Left renal cortex interstitium (tissue), 4 donors: Measurements from ENCODE around the gene AP1S2. TPM values are rescaled to one million over a fixed set of nuclear protein-coding genes. Genes with fewer than 3 reads are reported as not detected.
"Not testable (repeated sequence)": the region's sequence is repeated elsewhere in the genome, so short reads cannot be mapped to it uniquely, and the experiment has no call there.

Experiments used
- DNase-seq, 4 donors: peaks; one replicate each; pipeline ENCODE4 v3.0.0-alpha.2; 2013; ENCODE audit warnings: low read depth in 4 of 4, low spot score in 2 of 4, missing footprints in 1 of 4
- polyA plus RNA-seq, 4 donors: library from polyadenylated mRNA; unstranded; fragments of 120-200 nt; gene quantifications; one replicate each; pipeline ENCODE4 v1.2.1, GENCODE V29; 2013; ENCODE audit not compliant: insufficient read length in 4 of 4

Gene AP1S2
- polyA plus RNA-seq, 4 donors, result 48.3 to 57.7 (median 53.5) TPM

DNA sequence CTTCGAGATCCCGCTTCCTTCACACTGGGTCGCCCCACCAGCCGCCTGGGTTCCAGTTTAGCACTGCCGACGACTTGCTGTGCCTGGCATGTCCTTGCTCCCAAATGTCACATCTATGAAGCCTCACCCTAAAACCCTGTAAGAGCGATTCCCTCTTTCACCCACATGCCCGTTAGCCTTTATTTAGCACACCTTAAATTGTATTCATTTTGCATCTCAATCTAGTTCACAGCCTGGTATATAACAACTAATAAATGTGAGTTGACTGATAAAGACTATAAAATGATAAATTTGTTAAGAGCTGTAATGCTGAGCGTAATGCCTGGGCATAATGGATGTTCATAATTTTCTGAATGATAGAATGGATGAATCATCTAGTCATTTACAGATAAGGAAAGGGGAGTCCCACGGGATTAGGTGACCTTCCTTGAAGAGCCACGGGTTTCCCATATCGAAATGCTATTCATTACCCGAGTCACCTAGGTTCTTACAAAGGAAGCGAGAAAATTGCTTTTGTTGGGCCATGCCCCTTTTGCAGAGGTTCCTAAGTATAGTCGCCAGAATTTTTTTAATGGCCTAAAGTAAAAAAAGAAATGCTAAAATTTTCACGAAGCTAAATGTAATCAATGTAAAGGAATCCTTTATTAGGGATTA lies 1.1 kb upstream of the AP1S2 start:
- no peak for DNase-seq

DNA sequence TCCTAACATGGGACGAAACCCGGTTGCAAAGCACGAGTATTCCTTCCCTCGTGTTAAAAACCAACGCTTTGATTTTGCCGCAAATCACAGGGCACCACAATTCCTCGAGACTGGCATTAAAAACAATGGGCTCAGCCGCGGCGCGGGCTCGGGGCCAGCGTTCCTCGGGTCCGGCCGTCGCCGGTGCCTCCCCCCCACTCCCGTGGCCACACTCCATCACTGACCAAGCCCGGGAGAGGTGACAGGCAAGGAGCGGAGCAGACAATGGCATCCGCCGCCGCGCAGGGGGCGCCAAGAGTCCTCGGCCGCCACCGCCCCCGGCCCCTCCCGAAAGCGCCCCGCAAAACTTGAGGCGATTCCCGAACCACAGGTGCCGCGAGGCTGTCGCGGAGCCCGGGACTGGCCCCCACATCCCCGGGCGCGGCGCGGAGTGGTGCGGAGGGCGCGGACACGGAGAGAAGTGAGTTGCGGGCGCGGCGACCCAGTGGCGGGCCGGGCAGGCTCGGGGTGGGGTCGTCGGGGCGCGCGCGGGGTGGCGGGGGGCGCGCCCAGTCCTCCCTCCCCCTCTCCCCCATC lies 445 bp downstream of the AP1S2 start:
- DNase-seq, result no peak

DNA sequence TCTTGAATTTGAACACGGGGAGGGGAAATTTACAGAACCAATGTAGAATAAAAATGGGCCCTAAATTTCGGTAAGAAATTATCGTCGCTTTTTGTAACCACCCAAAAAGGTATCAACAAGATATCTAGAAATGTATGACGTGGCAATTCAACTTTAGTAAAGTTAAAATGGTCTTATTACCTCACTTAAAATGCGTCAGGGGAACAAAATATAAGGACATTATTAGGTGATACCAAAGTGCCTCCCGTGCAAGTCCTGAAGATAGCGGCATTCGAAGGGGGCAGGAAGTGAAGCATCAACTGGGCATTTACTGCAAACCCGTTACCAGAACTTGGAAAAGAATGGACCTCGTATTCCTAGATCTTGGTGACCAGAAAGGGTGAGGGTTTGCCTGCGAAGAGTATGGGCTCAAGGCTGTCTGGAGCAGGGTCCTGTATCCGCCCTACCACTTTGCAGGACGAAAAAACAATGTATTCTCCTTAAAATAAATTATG lies 980 bp downstream of the AP1S2 start:
- DNase-seq, result no peak

DNA sequence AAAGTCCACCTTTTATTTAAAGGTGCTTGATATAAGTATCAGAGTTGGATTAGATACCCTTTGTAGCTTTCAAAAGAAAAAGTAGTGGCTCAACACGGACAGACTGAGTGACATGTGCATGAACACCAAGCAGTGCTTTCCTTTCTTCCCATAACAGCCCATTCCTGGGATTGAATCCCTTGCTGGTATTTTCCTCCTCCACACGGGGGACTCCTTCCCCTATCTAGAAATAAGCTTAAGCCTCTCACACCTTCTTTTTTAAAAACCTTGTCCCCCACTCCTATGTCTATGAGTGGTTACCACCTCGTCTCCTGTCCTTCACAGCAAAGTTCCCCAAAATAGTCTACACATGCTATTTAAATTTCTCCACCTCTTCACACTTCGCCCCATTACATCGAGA lies 5.1 kb downstream of the AP1S2 start:
- no peak for DNase-seq

DNA sequence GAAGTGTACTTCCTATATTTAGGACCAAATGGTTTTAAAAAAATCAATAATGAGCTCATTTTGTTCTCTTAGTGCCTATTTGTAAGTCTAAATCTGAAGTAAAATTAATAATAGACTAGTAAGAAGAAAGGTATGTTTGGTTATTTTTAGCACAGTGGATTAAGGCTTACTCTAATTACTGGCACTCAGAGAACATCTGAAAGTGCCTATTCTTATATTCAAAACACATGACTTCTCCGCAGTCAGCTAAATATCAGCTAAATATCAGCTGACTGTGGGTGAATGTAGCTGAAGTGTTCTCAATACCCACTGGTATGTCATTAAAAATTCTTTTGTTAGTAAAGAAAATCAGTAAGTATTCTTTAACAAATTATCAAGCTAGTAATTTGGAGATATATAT lies 6.0 kb downstream of the AP1S2 start:
- no peak for DNase-seq

- no peak for DNase-seq
These were observed 10.7 kb downstream of the AP1S2 start for GRCh38 chrX:15843960-15844359.

DNA sequence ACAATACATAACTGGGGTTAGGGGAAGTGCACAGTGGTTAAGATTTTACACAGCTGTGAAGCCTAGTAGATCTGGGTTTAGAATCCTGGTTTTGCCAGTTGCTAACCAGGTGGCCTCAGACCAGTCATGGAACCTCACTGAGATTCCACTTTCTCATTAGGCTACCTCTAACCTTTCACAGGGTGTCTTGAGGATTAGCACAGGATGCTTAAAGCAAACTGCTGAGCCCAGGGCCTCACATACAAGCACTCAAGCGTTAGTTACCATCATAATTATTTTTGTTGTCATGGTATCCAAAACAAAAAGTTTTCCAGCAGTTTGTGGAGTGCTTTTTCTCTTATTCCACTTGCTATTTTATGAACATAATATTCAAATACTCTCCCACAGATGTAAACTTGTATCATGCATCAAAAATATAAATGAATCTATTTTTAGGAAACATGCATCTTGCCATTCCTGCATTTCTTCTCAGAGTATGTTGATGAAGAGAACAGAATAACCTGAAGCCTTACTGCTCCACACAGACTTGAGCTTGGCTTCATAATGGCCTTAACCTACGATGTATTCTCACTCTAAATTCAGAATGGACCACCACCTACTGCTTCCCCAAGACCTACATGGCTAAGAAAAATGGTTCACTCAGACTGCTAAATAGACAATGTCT lies 12.6 kb downstream of the AP1S2 start:
- DNase-seq, result no peak

DNA sequence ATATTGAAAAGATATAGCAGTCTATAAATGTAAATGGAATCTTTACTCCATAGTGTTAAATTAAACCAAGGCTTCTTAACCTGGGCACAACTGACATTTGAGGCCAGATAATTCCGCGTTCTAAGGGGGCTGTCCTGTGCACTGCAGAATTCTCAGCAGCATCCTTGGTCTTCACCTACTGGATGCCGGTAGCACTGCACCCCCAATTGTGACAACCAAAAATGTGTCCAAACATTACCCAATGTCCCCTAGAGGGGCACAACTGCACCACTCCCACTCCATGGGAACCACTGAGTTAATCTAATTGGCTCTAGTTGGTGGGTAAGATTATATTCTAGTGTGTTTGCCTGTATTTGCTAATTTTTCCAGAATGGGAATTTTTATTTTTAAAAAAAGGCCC lies 16.6 kb downstream of the AP1S2 start:
- DNase-seq, result no peak

DNA sequence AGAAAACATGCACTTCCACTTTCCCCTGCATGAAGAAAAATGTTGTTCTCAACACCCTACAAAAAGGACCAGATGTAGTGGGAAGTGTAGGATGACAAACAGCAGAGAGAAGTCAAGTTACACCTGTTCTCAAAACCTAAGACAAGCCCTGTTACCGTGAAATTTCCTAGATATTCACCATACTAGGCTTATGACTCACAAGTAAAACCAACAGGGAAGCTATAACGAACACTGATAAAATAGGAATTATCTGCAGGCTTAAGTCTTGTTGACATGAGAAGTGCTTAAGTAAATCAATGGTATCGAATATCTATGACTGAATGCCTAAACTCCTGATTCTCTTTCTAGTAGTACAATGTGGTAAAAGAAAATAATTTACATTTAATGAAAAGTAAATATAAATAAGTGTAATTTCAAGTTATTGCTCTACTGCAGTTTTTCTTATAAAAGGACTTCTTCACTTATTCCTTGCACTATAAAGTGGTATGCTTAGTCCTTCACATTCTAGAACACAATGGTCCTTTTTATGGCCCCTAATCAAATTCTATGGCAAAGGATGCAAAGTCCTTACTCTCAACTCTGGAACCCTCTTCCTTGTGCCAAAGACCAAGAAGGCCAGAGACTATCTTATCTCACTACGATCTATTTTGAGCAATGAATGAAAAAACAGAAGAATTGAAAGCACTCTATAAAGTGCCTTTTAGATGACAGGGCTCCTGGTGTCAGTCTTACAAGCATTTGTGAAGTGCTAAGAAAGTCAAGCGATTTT lies 19.6 kb downstream of the AP1S2 start:
- no peak for DNase-seq

GRCh38 chrX:15834053-15834452 lies 20.6 kb downstream of the AP1S2 start:
- DNase-seq, result no peak

GRCh38 chrX:15831347-15831746 lies 23.3 kb downstream of the AP1S2 start:
- DNase-seq, result not testable (repeated sequence)

DNA sequence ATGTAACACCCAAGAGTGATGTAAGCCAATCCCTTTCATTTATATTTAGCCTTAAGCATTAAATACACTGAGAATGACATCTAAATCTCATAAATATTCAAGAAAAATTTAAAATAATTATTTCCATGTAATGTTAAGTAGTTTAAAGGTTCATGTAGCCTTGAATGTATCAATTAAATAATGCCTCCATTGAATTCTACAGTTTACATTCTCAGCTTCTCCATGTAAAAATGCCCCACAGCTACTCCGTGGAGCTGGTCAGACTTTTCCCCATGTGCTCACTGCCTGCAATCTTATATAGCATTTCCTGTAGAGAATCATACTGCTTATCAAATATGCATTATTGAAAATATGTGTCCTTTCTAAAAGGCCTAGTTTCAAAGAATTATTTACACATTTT lies 25.4 kb downstream of the AP1S2 start:
- no peak for DNase-seq

GRCh38 chrX:15825936-15826335 lies 28.7 kb downstream of the AP1S2 start:
- no peak for DNase-seq

- DNase-seq, result no peak
These were observed 31.7 kb downstream of the AP1S2 start for GRCh38 chrX:15822922-15823321.

- DNase-seq, result no peak
These were observed 34.2 kb downstream of the AP1S2 start for GRCh38 chrX:15820106-15821073.

- no peak for DNase-seq
These were observed 37.7 kb downstream of the AP1S2 start for GRCh38 chrX:15816886-15817285.

DNA sequence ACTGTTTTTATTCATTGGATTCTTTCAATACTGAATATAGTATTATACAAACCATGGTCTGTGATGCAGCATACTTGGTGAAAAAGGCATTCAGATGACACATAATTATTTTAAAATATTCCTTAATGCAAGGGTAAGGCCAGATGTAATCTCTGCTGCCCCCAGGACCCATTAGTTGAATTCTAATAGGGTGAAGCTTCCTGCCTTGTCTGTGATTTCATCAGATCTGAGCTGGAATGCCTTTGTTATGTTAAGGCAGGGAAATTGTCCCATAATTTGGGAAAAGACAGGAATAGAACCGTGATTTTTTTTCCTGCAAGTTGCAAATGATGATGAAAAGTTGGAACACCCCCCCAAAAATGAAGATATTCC lies 38.2 kb downstream of the AP1S2 start:
- no peak for DNase-seq

- peak in 1 of 4 donors; percentile 8 for DNase-seq
These were observed 38.7 kb downstream of the AP1S2 start for GRCh38 chrX:15815779-15816437.

GRCh38 chrX:15814771-15815365 lies 39.7 kb downstream of the AP1S2 start:
- no peak for DNase-seq
